Peyer's patch (tissue), 4 donors: Measurements from ENCODE around the gene DAAM1. TPM values are rescaled to one million over a fixed set of nuclear protein-coding genes. Genes with fewer than 3 reads are reported as not detected.

ENCODE experiments used
- DNase-seq, 3 donors: peaks; one replicate each; pipeline ENCODE4 v3.0.0-alpha.2; 2017 to 2019
- H3K27ac ChIP-seq, 4 donors: fragments of 200-600 bp; sonication (generic); one replicate each; pipeline ENCODE4 v1.5.1; 2016 to 2019
- H3K27me3 ChIP-seq, 2 donors: fragments of 200-600 bp; sonication (generic); one replicate each; pipeline ENCODE4 v1.5.1; 2019
- H3K36me3 ChIP-seq, 3 donors: fragments of 200-600 bp; sonication (generic); one replicate each; pipeline ENCODE4 v1.5.1; 2016 to 2019
- H3K4me1 ChIP-seq, 4 donors: fragments of 200-600 bp; sonication (generic); one replicate each; pipeline ENCODE4 v1.5.1; 2016 to 2019
- H3K4me3 ChIP-seq, 4 donors: fragments of 200-600 bp; sonication (generic); 1 replicate in 3 of 4; 2 replicates in 1 of 4; pipeline ENCODE4 v1.5.1; 2016 to 2019; ENCODE audit warnings: mild to moderate bottlenecking in 1 of 4
- H3K9me3 ChIP-seq, 4 donors: fragments of 200-600 bp; sonication (generic); one replicate each; pipeline ENCODE4 v1.5.1; 2016 to 2019; ENCODE audit warnings: mild to moderate bottlenecking in 1 of 4
- CTCF ChIP-seq, 6 experiments: fragments of 450-650 bp in 4 of 6; fragments of 200-600 bp in 2 of 6; sonication (generic) in 1 of 6; IDR thresholded peaks; one replicate each; pipeline ENCODE4 v1.5.1; 2017 to 2019; ENCODE audit warnings: antibody characterized with exemption in 6 of 6, mild to moderate bottlenecking in 3 of 6, moderate library complexity in 1 of 6
- POLR2A ChIP-seq, 2 donors: fragments of 450-650 bp; IDR thresholded peaks; one replicate each; pipeline ENCODE4 v1.5.1; 2017; ENCODE audit warnings: antibody characterized with exemption in 2 of 2, mild to moderate bottlenecking in 2 of 2, moderate library complexity in 2 of 2
- total RNA-seq, 4 donors: library from RNA; depleted of rRNA; stranded (reverse); fragments of >200 nt; gene quantifications; one replicate each; pipeline ENCODE4 v1.1.0, GENCODE V29; 2016

DAAM1 gene
- total RNA-seq, 4 donors from 2014 or later, result 17.7 to 110 (median 61.7) TPM

DNA sequence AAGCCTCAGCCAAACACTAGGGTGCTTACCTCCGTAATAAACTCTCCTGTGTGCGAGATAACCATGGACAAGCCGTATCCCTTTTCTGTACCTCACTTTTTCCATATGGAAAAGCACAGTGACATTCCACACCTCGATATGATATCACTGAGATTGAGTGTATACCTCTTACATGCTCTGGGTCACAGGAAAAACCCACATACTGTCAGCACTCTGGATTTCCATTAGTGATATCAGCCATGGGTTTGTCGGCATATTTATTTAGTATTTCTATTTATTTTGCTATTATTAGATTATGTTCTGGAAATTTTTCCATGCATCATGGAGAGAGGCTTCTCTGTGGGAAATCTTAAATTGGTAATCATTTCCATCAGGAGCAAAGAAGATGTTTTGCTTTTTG is 28.0 kb upstream of the DAAM1 start:
- no peak for TF ChIP-seq CTCF (IDR thresholded peaks at IDR 0.05)
- TF ChIP-seq POLR2A (IDR thresholded peaks at IDR 0.05), result no peak
- H3K36me3 ChIP-seq, result no peaks in the 10 kb centered on the region
- H3K27ac ChIP-seq, result no peak overlapping the region
- DNase-seq, result no peak
- H3K9me3 ChIP-seq, result no peaks in the 10 kb centered on the region
- no peak overlapping the region for H3K4me3 ChIP-seq
- H3K4me1 ChIP-seq, result no peaks in the 10 kb centered on the region
- H3K27me3 ChIP-seq, result no peaks in the 10 kb centered on the region

DNA sequence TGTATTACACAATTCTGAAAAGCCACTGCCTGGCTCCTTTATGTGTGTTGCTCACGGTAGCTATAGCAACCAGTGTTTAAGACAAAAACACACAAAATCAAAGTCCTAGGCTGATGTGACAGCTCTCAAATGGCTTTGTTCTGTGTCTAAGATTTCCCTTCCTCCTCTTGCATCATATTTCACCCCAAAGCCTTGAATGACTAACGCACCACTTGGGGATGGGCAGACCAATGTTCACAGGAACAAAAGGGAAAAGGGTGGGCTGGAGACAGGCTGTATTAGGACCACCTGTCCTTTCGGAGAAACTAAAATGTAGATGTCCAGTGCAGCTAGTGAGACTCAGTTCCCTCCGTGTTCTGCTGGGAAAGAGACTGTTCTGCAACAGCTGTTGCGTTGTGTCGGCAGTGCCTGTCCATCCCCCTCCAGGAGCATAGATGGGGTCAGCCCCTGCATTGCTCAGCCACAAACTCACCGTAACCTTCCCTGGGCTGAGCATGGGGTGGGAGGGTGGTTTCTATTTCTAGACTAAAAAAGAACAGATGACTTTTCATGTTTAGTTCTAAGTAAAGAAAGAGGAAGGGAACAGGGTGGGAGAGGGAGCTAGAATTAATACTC is 26.8 kb upstream of the DAAM1 start:
- H3K36me3 ChIP-seq, result no peaks in the 10 kb centered on the region
- H3K27ac ChIP-seq, result peak overlapping the region in 1 of 4 donors; percentile 32
- H3K27me3 ChIP-seq, result no peaks in the 10 kb centered on the region
- no peaks in the 10 kb centered on the region for H3K9me3 ChIP-seq
- TF ChIP-seq POLR2A (IDR thresholded peaks at IDR 0.05) (no peak), CTCF (IDR thresholded peaks at IDR 0.05) (no peak)
- H3K4me1 ChIP-seq, result no peaks in the 10 kb centered on the region
- DNase-seq, result no peak
- H3K4me3 ChIP-seq, result no peak overlapping the region

GRCh38 chr14:59166258-59166657 is 22.2 kb upstream of the DAAM1 start:
- TF ChIP-seq CTCF (IDR thresholded peaks at IDR 0.05) (no peak), POLR2A (IDR thresholded peaks at IDR 0.05) (no peak)
- Histone ChIP-seq H3K4me1 (no peaks in the 10 kb centered on the region), H3K27ac (no peak overlapping the region), H3K36me3 (no peaks in the 10 kb centered on the region), H3K9me3 (no peaks in the 10 kb centered on the region), H3K27me3 (no peaks in the 10 kb centered on the region), H3K4me3 (no peak overlapping the region)
- DNase-seq, result no peak

DNA sequence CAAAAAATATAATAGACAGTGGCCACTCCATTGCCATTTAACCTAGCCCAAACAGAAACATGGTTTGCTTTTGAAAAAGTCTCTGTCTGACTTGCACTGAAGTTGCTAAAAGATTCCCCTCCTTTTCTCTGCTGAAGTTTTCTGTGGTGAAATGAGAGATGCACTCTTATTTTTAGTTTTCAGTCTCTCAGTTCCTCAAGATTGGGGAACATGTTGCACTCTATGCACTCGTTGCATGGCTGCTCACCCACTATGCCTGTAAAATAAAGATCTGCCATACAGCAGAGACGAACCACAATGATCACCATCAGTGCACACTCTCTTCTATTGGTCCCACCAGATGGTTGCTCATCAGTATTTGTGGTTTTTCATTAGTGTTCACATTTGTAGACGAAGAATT is 13.1 kb upstream of the DAAM1 start:
- no peaks in the 10 kb centered on the region for H3K4me1 ChIP-seq
- no peak overlapping the region for H3K4me3 ChIP-seq
- H3K9me3 ChIP-seq, result no peaks in the 10 kb centered on the region
- peak in 2 of 3 donors; percentile 50 for DNase-seq
- TF ChIP-seq CTCF (IDR thresholded peaks at IDR 0.05), result no peak
- TF ChIP-seq POLR2A (IDR thresholded peaks at IDR 0.05), result no peak
- no peaks in the 10 kb centered on the region for H3K36me3 ChIP-seq
- H3K27me3 ChIP-seq, result no peaks in the 10 kb centered on the region
- H3K27ac ChIP-seq, result no peak overlapping the region

DNA sequence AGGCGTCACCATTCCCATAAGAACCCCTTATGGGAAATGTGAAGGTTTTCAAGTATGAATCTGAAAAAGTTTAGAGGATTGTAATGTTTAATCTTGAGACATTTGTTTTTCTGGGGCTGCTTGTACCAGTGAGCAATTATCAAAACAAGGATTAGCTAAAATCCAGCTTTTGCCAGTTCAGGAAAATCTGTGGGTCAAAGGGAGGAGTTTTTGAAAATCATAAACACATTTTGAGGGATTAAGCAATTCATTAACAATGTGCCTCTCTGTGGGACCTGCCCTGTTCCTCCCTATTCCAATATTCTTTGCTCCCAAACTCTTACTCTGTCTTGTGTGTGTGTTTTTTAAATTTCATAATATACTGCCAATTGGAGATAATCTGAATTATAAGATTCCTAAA is 11.7 kb upstream of the DAAM1 start:
- DNase-seq, result no peak
- no peak overlapping the region for H3K27ac ChIP-seq
- H3K4me1 ChIP-seq, result no peaks in the 10 kb centered on the region
- no peak overlapping the region for H3K4me3 ChIP-seq
- no peaks in the 10 kb centered on the region for H3K9me3 ChIP-seq
- no peaks in the 10 kb centered on the region for H3K27me3 ChIP-seq
- TF ChIP-seq POLR2A (IDR thresholded peaks at IDR 0.05) (no peak), CTCF (IDR thresholded peaks at IDR 0.05) (no peak)
- H3K36me3 ChIP-seq, result no peaks in the 10 kb centered on the region

DNA sequence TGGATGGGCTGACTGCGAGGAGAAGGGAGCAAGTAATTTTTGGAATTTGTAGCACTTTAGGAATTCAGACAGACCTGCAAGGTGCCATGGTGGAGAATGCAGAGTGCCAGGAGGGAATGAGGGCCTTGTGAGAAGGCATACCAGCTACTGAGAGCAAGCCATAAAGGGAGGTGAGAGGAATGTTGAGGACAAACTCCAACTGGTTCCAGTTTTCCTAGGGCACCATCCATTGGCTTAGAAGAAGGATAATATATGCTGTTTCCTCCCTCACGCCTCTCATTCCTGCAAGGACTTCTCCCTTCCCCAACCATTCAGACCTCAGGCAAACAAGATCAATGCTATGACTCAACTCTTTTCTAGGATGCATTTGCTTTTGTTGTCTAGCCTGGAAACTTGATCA is 11.2 kb upstream of the DAAM1 start:
- TF ChIP-seq POLR2A (IDR thresholded peaks at IDR 0.05) (no peak), CTCF (IDR thresholded peaks at IDR 0.05) (no peak)

More for the DNA sequence above, 11.2 kb upstream of the DAAM1 start:
- H3K4me3 ChIP-seq, result no peak overlapping the region
- no peaks in the 10 kb centered on the region for H3K27me3 ChIP-seq
- no peaks in the 10 kb centered on the region for H3K9me3 ChIP-seq
- H3K27ac ChIP-seq, result no peak overlapping the region
- no peaks in the 10 kb centered on the region for H3K36me3 ChIP-seq
- no peak for DNase-seq
- H3K4me1 ChIP-seq, result no peaks in the 10 kb centered on the region
